Endothelial cell (in vitro differentiated cells): ENCODE measurements around the gene IGFBP6. TPM values are rescaled to one million over a fixed set of nuclear protein-coding genes. Genes with fewer than 3 reads are reported as not detected.

Source experiments
- DNase-seq: peaks from one replicate; pipeline ENCODE4 v3.0.0; 2021; ENCODE audit warnings: low spot score
- H3K27ac Mint-ChIP-seq: one replicate; pipeline ENCODE4 v1.8.0; 2021; ENCODE audit warnings: mixed read lengths, inconsistent platforms; ENCODE audit not compliant: unreplicated experiment
- H3K27me3 Mint-ChIP-seq: one replicate; pipeline ENCODE4 v1.8.0; 2021; ENCODE audit warnings: mild to moderate bottlenecking, moderate library complexity, mixed read lengths, inconsistent platforms; ENCODE audit not compliant: unreplicated experiment
- H3K36me3 Mint-ChIP-seq: one replicate; pipeline ENCODE4 v1.8.0; 2021; ENCODE audit warnings: mild to moderate bottlenecking, low read depth, mixed read lengths, inconsistent platforms; ENCODE audit not compliant: unreplicated experiment
- H3K4me1 Mint-ChIP-seq: one replicate; pipeline ENCODE4 v1.8.0; 2021; ENCODE audit warnings: mild to moderate bottlenecking, mixed read lengths, inconsistent platforms; ENCODE audit not compliant: unreplicated experiment
- H3K4me3 Mint-ChIP-seq: one replicate; pipeline ENCODE4 v1.8.0; 2021; ENCODE audit warnings: mild to moderate bottlenecking, mixed read lengths, inconsistent platforms; ENCODE audit not compliant: unreplicated experiment
- H3K9me3 Mint-ChIP-seq: one replicate; pipeline ENCODE4 v1.8.0; 2021; ENCODE audit warnings: mixed read lengths, inconsistent platforms; ENCODE audit not compliant: unreplicated experiment
- CTCF ChIP-seq: fragments of 200-600 bp; sonication (generic); IDR thresholded peaks from one replicate; pipeline ENCODE4 v1.5.0; 2021; ENCODE audit warnings: antibody characterized with exemption; ENCODE audit not compliant: unreplicated experiment
- total RNA-seq: library from RNA; stranded (reverse); fragmentation: NEBNext Ultra II Directional; extraction: Animal tissue kit (Norgen Biotek cat#: 25700); gene quantifications from one replicate; pipeline ENCODE4 v1.2.1, GENCODE V29; 2021; ENCODE audit not compliant: unreplicated experiment

IGFBP6 gene
- total RNA-seq, 1 donor from 2014 or later: 21.1 TPM

GRCh38 chr12:53053218-53054111 lies 44.0 kb upstream of the IGFBP6 start:
- no peaks in the 10 kb centered on the region for H3K9me3 Mint-ChIP-seq
- peak; percentile 52 for DNase-seq
- peaks cover 18% of the 10 kb centered on the region for H3K27me3 Mint-ChIP-seq
- H3K27ac Mint-ChIP-seq: no peak overlapping the region
- peak; percentile 61 for TF ChIP-seq CTCF
- peak overlapping the region; percentile 90 for H3K4me3 Mint-ChIP-seq
- peaks cover 30% of the 10 kb centered on the region for H3K36me3 Mint-ChIP-seq
- peaks cover 39% of the 10 kb centered on the region for H3K4me1 Mint-ChIP-seq

DNA sequence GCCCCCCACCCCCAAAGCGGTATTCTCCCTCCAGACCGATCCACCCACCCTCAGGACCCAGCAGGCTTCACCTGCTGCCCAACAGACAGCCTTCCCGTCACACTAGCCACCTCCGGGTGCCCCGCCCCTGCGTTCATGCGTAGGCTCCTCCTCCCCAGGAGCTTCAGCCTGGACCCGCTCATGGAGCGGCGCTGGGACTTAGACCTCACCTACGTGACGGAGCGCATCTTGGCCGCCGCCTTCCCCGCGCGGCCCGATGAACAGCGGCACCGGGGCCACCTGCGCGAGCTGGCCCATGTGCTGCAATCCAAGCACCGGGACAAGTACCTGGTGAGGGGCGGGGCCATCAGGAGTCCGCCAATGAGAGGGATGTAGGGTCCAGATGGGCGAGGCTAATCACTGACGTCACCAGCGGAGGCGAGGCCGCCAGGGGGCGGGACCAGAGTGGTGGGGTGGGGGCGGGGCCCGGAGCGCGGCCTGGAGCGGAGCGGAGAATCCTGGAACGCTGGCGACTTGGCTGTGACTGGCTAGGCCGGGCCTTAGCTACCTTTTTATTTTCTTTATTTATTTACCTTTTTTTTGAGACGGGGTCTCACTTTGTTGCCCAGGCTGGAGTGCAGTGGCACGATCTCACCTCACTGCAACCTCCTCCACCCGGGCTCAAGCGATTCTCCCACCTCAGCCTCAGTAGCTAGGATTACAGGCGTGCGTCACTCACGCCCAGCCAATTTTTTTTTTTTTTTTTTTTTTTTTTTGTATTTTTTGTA lies 43.2 kb upstream of the IGFBP6 start:
- Mint-ChIP-seq H3K4me1 (peaks cover 31% of the 10 kb centered on the region), H3K27ac (no peak overlapping the region), H3K9me3 (no peaks in the 10 kb centered on the region), H3K27me3 (peaks cover 19% of the 10 kb centered on the region), H3K36me3 (peaks cover 28% of the 10 kb centered on the region), H3K4me3 (peak overlapping the region; percentile 90)
- peak; percentile 88 for DNase-seq
- no peak for TF ChIP-seq CTCF

DNA sequence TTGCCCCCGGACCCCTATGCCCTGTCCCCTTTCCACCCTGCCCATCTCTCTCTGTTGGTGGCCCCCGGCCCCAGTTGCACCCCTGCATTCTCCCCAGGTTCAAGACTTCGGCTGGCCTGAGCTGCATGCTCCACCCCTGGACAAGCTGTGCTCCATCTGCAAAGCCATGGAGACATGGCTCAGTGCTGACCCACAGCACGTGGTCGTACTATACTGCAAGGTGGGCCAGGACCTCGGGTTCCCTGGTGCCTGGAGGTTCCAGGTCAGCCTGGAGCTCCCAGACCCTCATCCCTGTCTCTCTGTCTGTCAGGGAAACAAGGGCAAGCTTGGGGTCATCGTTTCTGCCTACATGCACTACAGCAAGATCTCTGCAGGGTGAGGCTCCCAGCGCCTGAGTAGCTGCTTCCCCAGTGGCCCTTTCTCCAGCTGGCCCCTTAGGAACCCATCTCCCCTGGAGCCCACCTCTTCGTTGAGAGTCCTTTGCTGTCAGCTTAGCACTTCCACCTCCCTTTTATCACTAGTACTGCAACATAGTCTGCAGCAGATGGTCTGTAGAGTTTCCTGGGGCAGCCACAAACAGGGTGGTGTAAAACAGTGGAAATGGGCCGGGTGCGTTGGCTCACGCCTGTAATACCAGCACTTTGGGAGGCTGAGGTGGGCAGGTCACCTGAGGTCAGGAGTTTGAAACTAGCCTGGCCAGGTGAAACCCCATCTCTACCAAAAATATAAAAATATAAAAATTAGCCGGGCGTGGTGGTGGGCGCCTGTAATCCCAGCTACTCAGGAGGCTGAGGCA lies 41.8 kb upstream of the IGFBP6 start:
- H3K4me1 Mint-ChIP-seq: peaks cover 23% of the 10 kb centered on the region
- no peak for TF ChIP-seq CTCF
- peaks cover 19% of the 10 kb centered on the region for H3K27me3 Mint-ChIP-seq
- no peak overlapping the region for H3K27ac Mint-ChIP-seq
- peak overlapping the region; percentile 51 for H3K4me3 Mint-ChIP-seq
- H3K36me3 Mint-ChIP-seq: peaks cover 27% of the 10 kb centered on the region
- H3K9me3 Mint-ChIP-seq: no peaks in the 10 kb centered on the region
- no peak for DNase-seq

DNA sequence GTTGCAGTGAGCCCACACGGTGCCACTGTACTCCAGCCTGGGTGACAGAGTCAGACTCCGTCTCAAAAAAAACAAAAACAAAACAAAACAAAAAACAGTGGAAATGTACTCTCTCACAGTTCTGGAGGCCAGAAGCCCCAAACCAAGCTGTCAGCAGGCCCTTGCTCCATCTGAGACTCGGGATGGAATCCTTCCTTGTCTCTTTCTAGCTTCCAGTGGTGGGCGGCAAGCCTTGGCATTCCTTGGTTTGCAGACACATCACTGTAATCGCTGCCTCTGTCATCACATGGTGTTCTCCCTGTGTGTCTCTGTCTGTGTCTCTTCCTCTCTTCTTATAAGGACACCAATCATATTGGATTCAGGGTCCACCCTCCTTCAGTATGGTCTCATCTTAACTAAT lies 41.2 kb upstream of the IGFBP6 start:
- H3K27ac Mint-ChIP-seq: no peak overlapping the region
- TF ChIP-seq CTCF: no peak
- H3K9me3 Mint-ChIP-seq: no peaks in the 10 kb centered on the region
- H3K36me3 Mint-ChIP-seq: peaks cover 27% of the 10 kb centered on the region
- DNase-seq: no peak
- peaks cover 17% of the 10 kb centered on the region for H3K4me1 Mint-ChIP-seq
- peak overlapping the region; percentile 44 for H3K4me3 Mint-ChIP-seq
- H3K27me3 Mint-ChIP-seq: peaks cover 18% of the 10 kb centered on the region
